Islet of Langerhans (tissue), 1 donor: ENCODE results near the gene CFAP77.
"Not testable (repeated sequence)": the region's sequence is repeated elsewhere in the genome, so short reads cannot be mapped to it uniquely, and the experiment has no call there.

Source experiments
- FAIRE-seq: peaks from one replicate; lab custom pipeline; 2011; peaks lifted over from hg19 to GRCh38; lab: Jason Lieb, UNC

CFAP77 gene

GRCh38 chr9:132409828-132410528, at the start of gene CFAP77:
Gene CFAP77, plus strand, starts transcription at chr9:132410211. Its CDS starts 61 bp downstream, at chr9:132410272.
- FAIRE-seq: no peak

- no peak for FAIRE-seq
These were observed 45.9 kb upstream of the CFAP77 start for GRCh38 chr9:132364068-132364467.

GRCh38 chr9:132365986-132366385, 44.0 kb upstream of the CFAP77 start:
- no peak for FAIRE-seq

GRCh38 chr9:132366481-132366880, 43.5 kb upstream of the CFAP77 start:
- FAIRE-seq: no peak

GRCh38 chr9:132367613-132368313, 42.2 kb upstream of the CFAP77 start:
- FAIRE-seq: no peak

GRCh38 chr9:132369421-132369820, 40.6 kb upstream of the CFAP77 start:
- no peak for FAIRE-seq

GRCh38 chr9:132370592-132370991, 39.4 kb upstream of the CFAP77 start:
- no peak for FAIRE-seq

GRCh38 chr9:132372177-132373095, 37.6 kb upstream of the CFAP77 start:
- no peak for FAIRE-seq

- not testable (repeated sequence) for FAIRE-seq
These were observed 32.2 kb upstream of the CFAP77 start for GRCh38 chr9:132377769-132378168.

- not testable (repeated sequence) for FAIRE-seq
These were observed 31.6 kb upstream of the CFAP77 start for GRCh38 chr9:132378416-132378815.

- FAIRE-seq: no peak
These were observed 28.0 kb upstream of the CFAP77 start for GRCh38 chr9:132381966-132382541.

GRCh38 chr9:132383462-132383883, 26.5 kb upstream of the CFAP77 start:
- FAIRE-seq: no peak

GRCh38 chr9:132384376-132384775, 25.6 kb upstream of the CFAP77 start:
- no peak for FAIRE-seq

GRCh38 chr9:132387133-132387532, 22.9 kb upstream of the CFAP77 start:
- no peak for FAIRE-seq

- no peak for FAIRE-seq
These were observed 19.0 kb upstream of the CFAP77 start for GRCh38 chr9:132390966-132391365.

- no peak for FAIRE-seq
These were observed 18.6 kb upstream of the CFAP77 start for GRCh38 chr9:132391449-132391848.

- no peak for FAIRE-seq
These were observed 14.5 kb upstream of the CFAP77 start for GRCh38 chr9:132395560-132395959.

- no peak for FAIRE-seq
These were observed 8.2 kb upstream of the CFAP77 start for GRCh38 chr9:132401824-132402223.

- FAIRE-seq: no peak
These were observed 5.7 kb upstream of the CFAP77 start for GRCh38 chr9:132404228-132404881.

GRCh38 chr9:132406554-132407122, 3.4 kb upstream of the CFAP77 start, which contains the start of gene TTF1:
Gene TTF1, minus strand, starts transcription at chr9:132406840. Its CDS starts 4,019 bp downstream, at chr9:132402821.
- FAIRE-seq: no peak

- no peak for FAIRE-seq
These were observed 2.8 kb upstream of the CFAP77 start for GRCh38 chr9:132407196-132407595.
